PC-3 (cell line): Measurements from ENCODE around the gene SLC35A5.

Experiments used
- EZH2 ChIP-seq: fragments of 300-600 bp; sonication (generic); IDR thresholded peaks from one replicate; pipeline ENCODE4 v1.6.1; 2017; ENCODE audit warnings: antibody characterized with exemption, mild to moderate bottlenecking, low read length; ENCODE audit not compliant: unreplicated experiment
- EZH2phosphoT487 ChIP-seq: fragments of 300-600 bp; sonication (generic); IDR thresholded peaks from 2 replicates; pipeline ENCODE4 v1.6.1; 2018; ENCODE audit warnings: mild to moderate bottlenecking, antibody characterized with exemption, low read length, borderline replicate concordance
- TF ChIP-seq, protein P1 (sequence below): fragments of 300-600 bp; sonication (generic); conservative IDR thresholded peaks from 2 replicates; pipeline ENCODE4 v1.5.1; 2017; ENCODE audit warnings: antibody characterized with exemption, low read depth, mild to moderate bottlenecking, low read length

DNA sequence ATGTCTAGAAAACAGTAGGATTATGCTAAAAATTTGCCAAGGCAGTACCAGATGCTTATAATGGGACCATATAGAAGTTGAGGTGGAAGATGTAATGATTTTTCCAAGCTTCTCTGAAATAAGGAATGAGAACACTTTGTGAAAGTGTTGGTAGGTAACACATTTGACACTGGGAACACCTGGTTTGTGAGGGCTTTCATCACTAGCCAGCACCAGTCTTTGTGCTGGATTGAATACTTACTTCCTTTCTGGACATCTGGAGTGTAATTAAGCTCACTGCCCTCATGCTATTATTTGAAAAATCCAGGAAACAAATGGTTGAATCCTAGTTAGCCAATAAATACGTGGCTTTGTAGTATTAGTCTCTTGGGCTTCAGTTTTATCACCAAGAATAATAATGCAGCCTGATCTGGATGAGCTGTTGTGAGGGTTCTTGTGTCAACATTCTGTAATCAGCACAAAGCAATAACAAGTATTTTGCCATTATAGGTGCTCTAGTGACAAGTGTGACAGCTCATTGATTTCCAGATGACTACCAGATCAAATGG, 66.1 kb downstream of the SLC35A5 start:
- TF ChIP-seq, protein P1, sequence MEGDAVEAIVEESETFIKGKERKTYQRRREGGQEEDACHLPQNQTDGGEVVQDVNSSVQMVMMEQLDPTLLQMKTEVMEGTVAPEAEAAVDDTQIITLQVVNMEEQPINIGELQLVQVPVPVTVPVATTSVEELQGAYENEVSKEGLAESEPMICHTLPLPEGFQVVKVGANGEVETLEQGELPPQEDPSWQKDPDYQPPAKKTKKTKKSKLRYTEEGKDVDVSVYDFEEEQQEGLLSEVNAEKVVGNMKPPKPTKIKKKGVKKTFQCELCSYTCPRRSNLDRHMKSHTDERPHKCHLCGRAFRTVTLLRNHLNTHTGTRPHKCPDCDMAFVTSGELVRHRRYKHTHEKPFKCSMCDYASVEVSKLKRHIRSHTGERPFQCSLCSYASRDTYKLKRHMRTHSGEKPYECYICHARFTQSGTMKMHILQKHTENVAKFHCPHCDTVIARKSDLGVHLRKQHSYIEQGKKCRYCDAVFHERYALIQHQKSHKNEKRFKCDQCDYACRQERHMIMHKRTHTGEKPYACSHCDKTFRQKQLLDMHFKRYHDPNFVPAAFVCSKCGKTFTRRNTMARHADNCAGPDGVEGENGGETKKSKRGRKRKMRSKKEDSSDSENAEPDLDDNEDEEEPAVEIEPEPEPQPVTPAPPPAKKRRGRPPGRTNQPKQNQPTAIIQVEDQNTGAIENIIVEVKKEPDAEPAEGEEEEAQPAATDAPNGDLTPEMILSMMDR = no peak
- TF ChIP-seq EZH2 (no peak), EZH2phosphoT487 (no peak)
